ENCODE data around the gene IGSF3. TPM values are rescaled to one million over a fixed set of nuclear protein-coding genes. Genes with fewer than 3 reads are reported as not detected.
"Not testable (repeated sequence)": the region's sequence is repeated elsewhere in the genome, so short reads cannot be mapped to it uniquely, and the experiment has no call there.

IGSF3 gene
- total RNA-seq, 1 experiment from 2014 or later: 5.8 TPM

- H3K27ac ChIP-seq: no peak overlapping the region
- peaks cover 8% of the 10 kb centered on the region for H3K27me3 ChIP-seq (replicated peaks)
- no peaks in the 10 kb centered on the region for H3K36me3 ChIP-seq
- H3K9me3 ChIP-seq (replicated peaks): no peaks in the 10 kb centered on the region
- no peak overlapping the region for H3K4me3 ChIP-seq
- DNase-seq (ENCODE audit: low read depth in 1 of 2, low spot score in 2 of 2): no peak
- peaks cover 10% of the 10 kb centered on the region for H3K4me1 ChIP-seq (replicated peaks)
These were observed 3.7 kb downstream of the IGSF3 start for GRCh38 chr1:116663821-116664220.

- Histone ChIP-seq H3K4me3 (no peak overlapping the region), H3K9me3 (replicated peaks) (no peaks in the 10 kb centered on the region), H3K36me3 (no peaks in the 10 kb centered on the region), H3K27ac (no peak overlapping the region), H3K27me3 (replicated peaks) (peaks cover 2% of the 10 kb centered on the region; the same call in 1 of the 2 replicates), H3K4me1 (replicated peaks) (no peaks in the 10 kb centered on the region)
- no peak for DNase-seq (ENCODE audit: low read depth in 1 of 2, low spot score in 2 of 2)
These were observed 5.9 kb downstream of the IGSF3 start for GRCh38 chr1:116661633-116662032.

GRCh38 chr1:116658645-116659044 lies 8.9 kb downstream of the IGSF3 start:
- H3K27me3 ChIP-seq (replicated peaks); H3K4me1 ChIP-seq (replicated peaks); H3K9me3 ChIP-seq (replicated peaks); DNase-seq (ENCODE audit: low read depth in 1 of 2, low spot score in 2 of 2); H3K36me3 ChIP-seq; H3K4me3 ChIP-seq; H3K27ac ChIP-seq: not testable (repeated sequence)

- not testable (repeated sequence) for H3K4me3 ChIP-seq; H3K27me3 ChIP-seq (replicated peaks); H3K4me1 ChIP-seq (replicated peaks); H3K9me3 ChIP-seq (replicated peaks); H3K36me3 ChIP-seq; DNase-seq (ENCODE audit: low read depth in 1 of 2, low spot score in 2 of 2); H3K27ac ChIP-seq
These were observed 9.7 kb downstream of the IGSF3 start for GRCh38 chr1:116657836-116658235.

- no peak overlapping the region for H3K27ac ChIP-seq
- DNase-seq (ENCODE audit: low read depth in 1 of 2, low spot score in 2 of 2): no peak
- H3K27me3 ChIP-seq (replicated peaks): no peaks in the 10 kb centered on the region
- no peak overlapping the region for H3K4me3 ChIP-seq
- H3K4me1 ChIP-seq (replicated peaks): no peaks in the 10 kb centered on the region
- H3K36me3 ChIP-seq: no peaks in the 10 kb centered on the region
- H3K9me3 ChIP-seq (replicated peaks): no peaks in the 10 kb centered on the region
These were observed 13.2 kb downstream of the IGSF3 start for GRCh38 chr1:116654351-116654750.

GRCh38 chr1:116652598-116652997 lies 14.9 kb downstream of the IGSF3 start:
- not testable (repeated sequence) for H3K36me3 ChIP-seq; H3K9me3 ChIP-seq (replicated peaks); H3K27me3 ChIP-seq (replicated peaks); H3K27ac ChIP-seq; DNase-seq (ENCODE audit: low read depth in 1 of 2, low spot score in 2 of 2); H3K4me1 ChIP-seq (replicated peaks); H3K4me3 ChIP-seq

GRCh38 chr1:116650781-116651180 lies 16.8 kb downstream of the IGSF3 start:
- not testable (repeated sequence) for H3K4me3 ChIP-seq

GRCh38 chr1:116649041-116649440 lies 18.5 kb downstream of the IGSF3 start:
- not testable (repeated sequence) for H3K4me1 ChIP-seq (replicated peaks); H3K36me3 ChIP-seq; H3K27me3 ChIP-seq (replicated peaks); H3K9me3 ChIP-seq (replicated peaks); H3K4me3 ChIP-seq; DNase-seq (ENCODE audit: low read depth in 1 of 2, low spot score in 2 of 2); H3K27ac ChIP-seq

More at GRCh38 chr1:116650781-116651180, 16.8 kb downstream of the IGSF3 start:
- not testable (repeated sequence) for H3K9me3 ChIP-seq (replicated peaks); H3K4me1 ChIP-seq (replicated peaks); H3K36me3 ChIP-seq; H3K27ac ChIP-seq; H3K27me3 ChIP-seq (replicated peaks); DNase-seq (ENCODE audit: low read depth in 1 of 2, low spot score in 2 of 2)

GRCh38 chr1:116648325-116648724 lies 19.2 kb downstream of the IGSF3 start:
- not testable (repeated sequence) for H3K4me3 ChIP-seq; H3K27me3 ChIP-seq (replicated peaks); DNase-seq (ENCODE audit: low read depth in 1 of 2, low spot score in 2 of 2); H3K36me3 ChIP-seq; H3K27ac ChIP-seq; H3K9me3 ChIP-seq (replicated peaks); H3K4me1 ChIP-seq (replicated peaks)

- H3K4me1 ChIP-seq (replicated peaks); H3K4me3 ChIP-seq; H3K27ac ChIP-seq; H3K9me3 ChIP-seq (replicated peaks); H3K36me3 ChIP-seq; DNase-seq (ENCODE audit: low read depth in 1 of 2, low spot score in 2 of 2); H3K27me3 ChIP-seq (replicated peaks): not testable (repeated sequence)
These were observed 20.3 kb downstream of the IGSF3 start for GRCh38 chr1:116647186-116647585.

GRCh38 chr1:116646673-116647170 lies 20.8 kb downstream of the IGSF3 start:
- not testable (repeated sequence) for H3K4me1 ChIP-seq (replicated peaks); H3K27me3 ChIP-seq (replicated peaks); H3K4me3 ChIP-seq; H3K36me3 ChIP-seq; H3K9me3 ChIP-seq (replicated peaks); DNase-seq (ENCODE audit: low read depth in 1 of 2, low spot score in 2 of 2); H3K27ac ChIP-seq

GRCh38 chr1:116645802-116646672 lies 21.5 kb downstream of the IGSF3 start:
- H3K4me1 ChIP-seq (replicated peaks); DNase-seq (ENCODE audit: low read depth in 1 of 2, low spot score in 2 of 2); H3K4me3 ChIP-seq; H3K36me3 ChIP-seq; H3K27ac ChIP-seq; H3K27me3 ChIP-seq (replicated peaks); H3K9me3 ChIP-seq (replicated peaks): not testable (repeated sequence)

- not testable (repeated sequence) for H3K4me3 ChIP-seq; H3K27ac ChIP-seq; H3K27me3 ChIP-seq (replicated peaks); DNase-seq (ENCODE audit: low read depth in 1 of 2, low spot score in 2 of 2); H3K9me3 ChIP-seq (replicated peaks); H3K4me1 ChIP-seq (replicated peaks); H3K36me3 ChIP-seq
These were observed 22.5 kb downstream of the IGSF3 start for GRCh38 chr1:116644993-116645392.

GRCh38 chr1:116644096-116644495 lies 23.4 kb downstream of the IGSF3 start:
- not testable (repeated sequence) for H3K9me3 ChIP-seq (replicated peaks); DNase-seq (ENCODE audit: low read depth in 1 of 2, low spot score in 2 of 2); H3K27ac ChIP-seq; H3K4me1 ChIP-seq (replicated peaks); H3K36me3 ChIP-seq; H3K27me3 ChIP-seq (replicated peaks); H3K4me3 ChIP-seq
